GM13976 (cell line): ENCODE results near the gene SETD1A.

Source experiments
- DNase-seq: peaks from one replicate; pipeline ENCODE4 v3.0.0; 2012; ENCODE audit warnings: low spot score
- in situ Hi-C: fragments of 300-500 bp; cut with MboI; formaldehyde crosslinking; loops from one replicate; pipeline ENCODE4 v1.12.0; 2022; ENCODE audit warnings: low sequenced_read_pairs, mixed read lengths, inconsistent platforms; ENCODE audit not compliant: unreplicated experiment
- TF ChIP-seq, protein P1 (sequence below): IDR thresholded peaks from 2 replicates; pipeline ENCODE4 v1.5.1; 2012; ENCODE audit warnings: borderline replicate concordance, mild to moderate bottlenecking; ENCODE audit not compliant: insufficient read depth; ENCODE audit errors: extremely low read depth, missing control alignments, control extremely low read depth

Gene SETD1A

DNA sequence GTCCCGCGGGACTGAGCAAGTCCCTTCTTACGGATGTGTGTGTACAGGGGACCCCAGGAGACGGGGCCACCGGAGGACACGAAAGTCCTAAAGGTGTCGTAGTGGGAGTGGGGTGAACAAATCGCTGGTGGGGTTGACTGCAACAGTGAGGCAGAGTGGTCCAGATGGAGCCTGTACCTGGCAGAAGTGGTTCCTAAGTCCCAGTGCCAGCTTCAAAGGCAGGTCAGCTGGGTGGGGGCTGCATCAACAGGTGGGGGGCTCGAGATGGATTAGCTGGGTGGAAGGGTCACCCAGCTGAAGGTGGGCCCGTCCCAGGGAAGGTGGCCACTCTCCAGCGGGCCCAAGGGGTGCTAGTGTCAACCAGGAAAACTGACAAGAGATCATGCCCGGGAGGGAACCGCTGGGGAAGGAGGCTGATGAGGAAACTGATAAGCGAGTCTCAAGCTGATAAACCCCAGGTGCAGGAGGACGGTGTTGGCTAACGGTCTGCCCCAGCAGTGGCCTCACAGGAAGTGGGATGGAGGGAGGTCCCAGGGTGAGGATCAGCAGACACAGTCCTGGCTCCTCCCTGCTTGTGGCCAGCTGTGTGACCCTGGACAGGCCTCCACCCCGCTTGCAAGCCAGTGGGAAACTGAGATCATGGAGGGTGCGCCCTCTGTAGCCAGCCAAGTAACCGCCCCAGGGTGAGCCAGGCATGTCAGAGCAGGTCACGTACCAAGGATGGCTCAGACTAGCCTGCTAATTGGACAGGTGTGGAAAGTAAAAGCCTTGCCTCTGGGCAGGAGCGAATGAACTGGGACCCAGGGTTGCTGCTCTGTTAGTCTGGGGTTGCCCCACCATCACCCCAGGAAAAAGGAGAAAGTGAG lies 7.7 kb upstream of the SETD1A start:
- in situ Hi-C loops = loop anchor here (25.0 kb wide), 1 partner anchor 912 kb away; the partner anchor contains the start of gene ZNF267
- TF ChIP-seq, protein P1, sequence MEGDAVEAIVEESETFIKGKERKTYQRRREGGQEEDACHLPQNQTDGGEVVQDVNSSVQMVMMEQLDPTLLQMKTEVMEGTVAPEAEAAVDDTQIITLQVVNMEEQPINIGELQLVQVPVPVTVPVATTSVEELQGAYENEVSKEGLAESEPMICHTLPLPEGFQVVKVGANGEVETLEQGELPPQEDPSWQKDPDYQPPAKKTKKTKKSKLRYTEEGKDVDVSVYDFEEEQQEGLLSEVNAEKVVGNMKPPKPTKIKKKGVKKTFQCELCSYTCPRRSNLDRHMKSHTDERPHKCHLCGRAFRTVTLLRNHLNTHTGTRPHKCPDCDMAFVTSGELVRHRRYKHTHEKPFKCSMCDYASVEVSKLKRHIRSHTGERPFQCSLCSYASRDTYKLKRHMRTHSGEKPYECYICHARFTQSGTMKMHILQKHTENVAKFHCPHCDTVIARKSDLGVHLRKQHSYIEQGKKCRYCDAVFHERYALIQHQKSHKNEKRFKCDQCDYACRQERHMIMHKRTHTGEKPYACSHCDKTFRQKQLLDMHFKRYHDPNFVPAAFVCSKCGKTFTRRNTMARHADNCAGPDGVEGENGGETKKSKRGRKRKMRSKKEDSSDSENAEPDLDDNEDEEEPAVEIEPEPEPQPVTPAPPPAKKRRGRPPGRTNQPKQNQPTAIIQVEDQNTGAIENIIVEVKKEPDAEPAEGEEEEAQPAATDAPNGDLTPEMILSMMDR = peak; percentile 20
- DNase-seq = peak; percentile 71

DNA sequence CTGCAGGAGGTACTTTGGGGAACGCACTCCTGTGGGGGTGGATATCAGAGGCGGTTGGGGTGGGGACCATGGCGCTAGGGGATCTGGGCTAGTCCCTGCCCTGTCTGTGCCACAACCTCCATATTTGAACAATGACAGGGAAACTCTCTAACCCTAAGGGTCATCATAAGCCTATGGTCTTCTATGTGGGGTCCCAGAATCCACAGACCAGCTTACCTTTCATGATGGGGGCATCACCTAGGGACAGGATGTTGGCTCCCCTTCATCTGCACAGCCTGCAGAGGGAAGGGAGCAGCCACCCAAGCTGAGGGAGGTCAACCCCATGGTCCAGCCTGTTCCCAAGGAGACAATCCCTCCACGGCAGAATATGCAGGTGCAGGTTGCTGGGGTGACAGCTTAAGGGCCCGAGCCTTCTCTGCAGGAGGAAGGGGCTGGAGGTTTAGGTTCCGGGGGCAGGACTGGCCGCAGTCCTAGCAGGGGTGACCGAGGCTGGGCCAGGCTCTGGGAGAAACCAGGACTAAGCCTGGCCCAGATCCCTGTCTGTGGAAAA lies 7.0 kb upstream of the SETD1A start:
- TF ChIP-seq, protein P1 = no peak
- DNase-seq = no peak
- in situ Hi-C loops = loop anchor here (25.0 kb wide), 1 partner anchor 912 kb away; the partner anchor contains the start of gene ZNF267

DNA sequence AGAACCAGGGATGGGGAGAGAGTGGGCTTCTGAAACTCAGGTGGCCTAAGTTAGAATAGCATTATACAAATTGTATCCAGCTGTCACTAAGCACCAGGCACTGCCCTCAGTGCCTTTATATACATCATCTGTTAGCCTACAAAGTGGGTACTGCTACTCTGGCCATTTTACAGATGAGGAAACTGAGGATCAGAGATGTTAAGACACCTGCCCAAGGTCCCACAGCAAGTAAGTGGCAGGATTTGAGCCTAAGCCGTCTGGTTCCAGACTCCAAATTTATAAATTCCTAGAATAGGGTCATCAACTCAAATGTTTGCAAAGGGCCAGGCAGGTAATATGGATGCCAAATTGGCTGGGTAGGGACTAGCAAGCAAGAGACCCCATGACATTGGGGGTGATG lies 6.4 kb upstream of the SETD1A start:
- no peak for DNase-seq
- in situ Hi-C loops = loop anchor here (25.0 kb wide), 1 partner anchor 911 kb away; the partner anchor contains the start of gene ZNF267
- TF ChIP-seq, protein P1 = no peak

DNA sequence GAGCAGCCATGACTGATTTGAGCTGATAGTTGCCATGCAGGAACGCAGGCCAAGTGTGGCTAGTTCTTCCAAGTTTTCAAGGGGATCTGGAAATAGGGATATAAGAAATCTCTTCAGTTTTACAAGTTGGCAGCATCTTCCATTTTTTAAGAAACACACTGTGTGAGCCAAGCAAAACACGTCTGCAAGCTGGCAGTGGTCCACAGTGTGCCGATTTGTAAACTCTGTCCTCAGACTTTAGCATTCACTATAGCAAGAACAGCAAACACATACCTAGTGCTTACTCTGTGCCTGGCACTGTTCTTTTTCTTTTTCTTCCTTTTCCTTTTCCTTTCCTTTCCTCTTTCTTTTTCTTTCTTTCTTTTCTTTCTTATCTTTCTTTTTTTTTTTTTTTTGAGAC lies 5.8 kb upstream of the SETD1A start:
- in situ Hi-C loops = loop anchor here (25.0 kb wide), 1 partner anchor 911 kb away; the partner anchor contains the start of gene ZNF267
- TF ChIP-seq, protein P1 = no peak
- no peak for DNase-seq

DNA sequence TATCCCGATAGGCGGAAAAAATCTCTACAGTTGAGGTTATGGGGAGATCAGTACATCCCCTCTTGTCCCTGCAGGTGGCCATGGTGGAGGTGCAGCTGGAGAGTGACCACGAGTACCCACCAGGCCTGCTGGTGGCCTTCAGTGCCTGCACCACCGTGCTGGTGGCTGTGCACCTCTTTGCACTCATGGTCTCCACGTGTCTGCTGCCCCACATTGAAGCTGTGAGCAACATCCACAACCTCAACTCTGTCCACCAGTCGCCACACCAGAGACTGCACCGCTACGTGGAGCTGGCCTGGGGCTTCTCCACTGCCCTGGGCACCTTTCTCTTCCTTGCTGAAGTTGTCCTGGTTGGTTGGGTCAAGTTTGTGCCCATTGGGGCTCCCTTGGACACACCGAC lies 4.4 kb upstream of the SETD1A start:
- in situ Hi-C loops = loop anchor here (25.0 kb wide), 1 partner anchor 909 kb away; the partner anchor contains the start of gene ZNF267
- TF ChIP-seq, protein P1 = no peak
- DNase-seq = no peak

DNA sequence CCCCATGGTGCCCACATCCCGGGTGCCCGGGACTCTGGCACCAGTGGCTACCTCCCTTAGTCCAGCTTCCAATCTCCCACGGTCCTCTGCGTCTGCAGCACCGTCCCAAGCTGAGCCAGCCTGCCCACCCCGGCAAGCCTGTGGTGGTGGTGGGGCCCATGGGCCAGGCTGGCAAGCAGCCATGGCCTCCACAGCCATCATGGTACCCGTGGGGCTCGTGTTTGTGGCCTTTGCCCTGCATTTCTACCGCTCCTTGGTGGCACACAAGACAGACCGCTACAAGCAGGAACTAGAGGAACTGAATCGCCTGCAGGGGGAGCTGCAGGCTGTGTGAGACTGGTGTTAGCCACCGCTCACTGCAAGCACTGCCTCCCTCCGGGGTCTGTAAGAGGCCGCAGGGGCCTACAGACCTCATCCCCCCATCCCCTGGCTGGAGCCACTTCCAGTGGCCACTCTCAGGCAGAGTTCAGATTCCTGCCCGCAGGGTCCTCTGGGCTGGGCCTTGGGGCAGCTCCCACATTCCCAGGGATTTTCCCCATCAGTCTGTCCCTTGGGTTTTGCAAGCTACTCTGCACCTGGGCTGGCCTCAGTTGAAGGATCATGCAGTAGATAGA lies 3.9 kb upstream of the SETD1A start:
- DNase-seq = peak; percentile 64
- TF ChIP-seq, protein P1 = peak; percentile 56
- in situ Hi-C loops = loop anchor here (25.0 kb wide), 1 partner anchor 909 kb away; the partner anchor contains the start of gene ZNF267
